Ovary (tissue), 3 donors: Measurements from ENCODE around the gene ZNF621.

Experiments
- EP300 ChIP-seq: sonication (generic); formaldehyde crosslinking; IDR thresholded peaks from one replicate; pipeline ENCODE4 v1.6.1; 2017; ENCODE audit warnings: antibody characterized with exemption
- TF ChIP-seq, protein P1 (sequence below), 3 donors: fragments of 450-650 bp in 2 of 3; fragments of 200-600 bp in 1 of 3; IDR thresholded peaks; one replicate each; pipeline versions ENCODE4 v1.5.1 to v1.8.0; 2016 to 2022; ENCODE audit warnings: antibody characterized with exemption in 3 of 3, mild to moderate bottlenecking in 1 of 3
- donor health status: DM: no; HTN: no; CAD: no.

DNA sequence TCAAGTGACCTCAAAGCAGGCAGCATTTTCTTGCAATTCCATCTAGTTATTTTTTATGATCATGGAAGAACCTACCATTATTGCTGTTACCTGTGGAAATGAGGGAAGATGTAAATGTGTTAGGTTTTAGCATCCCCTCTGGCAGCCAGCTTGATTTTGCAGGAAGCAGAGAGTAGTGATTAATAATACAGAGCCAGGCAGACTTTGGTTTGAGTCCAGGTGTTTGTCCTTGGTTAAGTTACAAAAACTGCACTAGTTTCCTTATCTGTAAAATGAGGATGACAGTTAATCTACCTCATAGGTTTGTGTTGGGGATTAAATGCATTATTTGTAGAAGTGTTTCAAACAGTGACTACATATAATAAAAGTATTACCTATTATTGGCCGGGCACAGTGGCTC, 6.7 kb upstream of the ZNF621 start:
- no peak for TF ChIP-seq EP300
- TF ChIP-seq, protein P1, sequence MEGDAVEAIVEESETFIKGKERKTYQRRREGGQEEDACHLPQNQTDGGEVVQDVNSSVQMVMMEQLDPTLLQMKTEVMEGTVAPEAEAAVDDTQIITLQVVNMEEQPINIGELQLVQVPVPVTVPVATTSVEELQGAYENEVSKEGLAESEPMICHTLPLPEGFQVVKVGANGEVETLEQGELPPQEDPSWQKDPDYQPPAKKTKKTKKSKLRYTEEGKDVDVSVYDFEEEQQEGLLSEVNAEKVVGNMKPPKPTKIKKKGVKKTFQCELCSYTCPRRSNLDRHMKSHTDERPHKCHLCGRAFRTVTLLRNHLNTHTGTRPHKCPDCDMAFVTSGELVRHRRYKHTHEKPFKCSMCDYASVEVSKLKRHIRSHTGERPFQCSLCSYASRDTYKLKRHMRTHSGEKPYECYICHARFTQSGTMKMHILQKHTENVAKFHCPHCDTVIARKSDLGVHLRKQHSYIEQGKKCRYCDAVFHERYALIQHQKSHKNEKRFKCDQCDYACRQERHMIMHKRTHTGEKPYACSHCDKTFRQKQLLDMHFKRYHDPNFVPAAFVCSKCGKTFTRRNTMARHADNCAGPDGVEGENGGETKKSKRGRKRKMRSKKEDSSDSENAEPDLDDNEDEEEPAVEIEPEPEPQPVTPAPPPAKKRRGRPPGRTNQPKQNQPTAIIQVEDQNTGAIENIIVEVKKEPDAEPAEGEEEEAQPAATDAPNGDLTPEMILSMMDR (IDR thresholded peaks at IDR 0.05): no peak
